Right lobe of liver (tissue), 6 donors: ENCODE data around the gene RPP25L. TPM values are rescaled to one million over a fixed set of nuclear protein-coding genes. Genes with fewer than 3 reads are reported as not detected.

Experiments
- ATAC-seq, 4 donors: fragments of 200-7000 bp; cut with Tn5 transposase; one replicate each; pipeline ENCODE4 v1.9.1; 2020; ENCODE audit warnings: mild to moderate bottlenecking in 4 of 4, moderate library complexity in 4 of 4
- DNase-seq, 3 donors: peaks; one replicate each; pipeline ENCODE4 v3.0.0-alpha.2; 2020
- H3K27ac ChIP-seq, 3 donors: fragments of 200-600 bp; one replicate each; pipeline ENCODE4 v1.8.0; 2022
- H3K27me3 ChIP-seq, 2 donors: fragments of 200-600 bp; one replicate each; pipeline ENCODE4 v1.8.0; 2022
- H3K36me3 ChIP-seq, 4 donors: fragments of 200-600 bp; sonication (generic) in 1 of 4; one replicate each; pipeline versions ENCODE4 v1.5.1 to v1.8.0; 2017 to 2022; ENCODE audit warnings: control low read depth in 1 of 4
- H3K4me1 ChIP-seq, 4 donors: fragments of 200-600 bp; sonication (generic) in 1 of 4; one replicate each; pipeline versions ENCODE4 v1.5.1 to v1.8.0; 2017 to 2022; ENCODE audit warnings: control low read depth in 1 of 4
- H3K4me3 ChIP-seq, 3 donors: fragments of 200-600 bp; one replicate each; pipeline ENCODE4 v1.8.0; 2022
- H3K9me3 ChIP-seq, 4 donors: fragments of 200-600 bp; sonication (generic) in 1 of 4; one replicate each; pipeline versions ENCODE4 v1.5.1 to v1.8.0; 2017 to 2022; ENCODE audit warnings: control low read depth in 1 of 4
- CTCF ChIP-seq, 4 donors: fragments of 200-600 bp in 3 of 4; fragments of 450-650 bp in 1 of 4; IDR thresholded peaks; one replicate each; pipeline versions ENCODE4 v1.5.1 to v1.8.0; 2016 to 2022; ENCODE audit warnings: antibody characterized with exemption in 4 of 4, mild to moderate bottlenecking in 2 of 4
- POLR2A ChIP-seq: fragments of 450-650 bp; IDR thresholded peaks from one replicate; pipeline ENCODE4 v1.6.1; 2017; ENCODE audit warnings: antibody characterized with exemption, mild to moderate bottlenecking
- WGBS: methylation state at CpG from one replicate; pipeline ENCODE4 v1.1.6; 2018; ENCODE audit warnings: low coverage, low lambda C conversion rate; ENCODE audit not compliant: insufficient coverage; ENCODE audit errors: missing lambda C conversion rate; 5-methylcytosine and 5-hydroxymethylcytosine counted together
- intact Hi-C, 2 donors: fragments of 100-400 bp; cut with DNase I; formaldehyde crosslinking; loops; one replicate each; pipeline versions ENCODE4 v1.11.2 to v1.14.1; 2022
- total RNA-seq, 6 experiments: library from RNA; depleted of rRNA in 2 of 6; stranded (reverse); fragments of >200 nt in 2 of 6; fragmentation: NEBNext Ultra II Directional in 3 of 6; extraction: Animal tissue kit (Norgen Biotek cat#: 25700) in 3 of 6; gene quantifications; one replicate each; pipeline versions ENCODE4 v1.1.0 to v1.2.4, GENCODE V29; 2016 to 2023
- donor health status: DM: no; HTN: yes; CAD: no.
- donor health status: DM: no; HTN: no; CAD: no.
- donor health status: DM: no; HTN: no; CAD: no.
- donor health status: DM: no; HTN: yes; CAD: no.
- donor health status: DM: no; HTN: yes; CAD: no.

RPP25L gene
- total RNA-seq, 6 experiments from 2014 or later = 15.2 to 29.1 (median 25.0) TPM

- no peak overlapping the region for H3K27ac ChIP-seq
- DNase-seq (peak; percentile 81 to 86 (median 82)), ATAC-seq (peak; percentile 90 to 96 (median 94))
- H3K36me3 ChIP-seq = no peaks in the 10 kb centered on the region
- TF ChIP-seq POLR2A (no peak), CTCF (IDR thresholded peaks at IDR 0.05) (no peak)
- intact Hi-C loops = no loop called here
- H3K9me3 ChIP-seq = no peaks in the 10 kb centered on the region
- no peak overlapping the region for H3K4me3 ChIP-seq
- peaks cover 0 to 3% (median 1%) of the 10 kb centered on the region in 4 donors for H3K4me1 ChIP-seq
- H3K27me3 ChIP-seq = no peaks in the 10 kb centered on the region
Measured at GRCh38 chr9:34572092-34572491, 39.8 kb downstream of the RPP25L start.

GRCh38 chr9:34571481-34571810, 40.5 kb downstream of the RPP25L start:
- DNase-seq (no peak), ATAC-seq (peak in 1 of 4 donors; percentile 5)
- 20% methylated on average over 1 of the region's 12 CpGs for WGBS
- H3K4me1 ChIP-seq = peaks cover 0 to 3% (median 1%) of the 10 kb centered on the region in 4 donors
- H3K36me3 ChIP-seq = no peaks in the 10 kb centered on the region
- H3K4me3 ChIP-seq = no peak overlapping the region
- intact Hi-C loops = no loop called here
- no peaks in the 10 kb centered on the region for H3K9me3 ChIP-seq
- no peaks in the 10 kb centered on the region for H3K27me3 ChIP-seq
- no peak overlapping the region for H3K27ac ChIP-seq
- no peak for TF ChIP-seq POLR2A

GRCh38 chr9:34570809-34571480, 41.0 kb downstream of the RPP25L start:
- peaks cover 0 to 3% (median 1%) of the 10 kb centered on the region in 4 donors for H3K4me1 ChIP-seq
- intact Hi-C loops = no loop called here
- no peak for TF ChIP-seq CTCF (IDR thresholded peaks at IDR 0.05)
- H3K27ac ChIP-seq = no peak overlapping the region
- WGBS = 94% methylated on average over 3 of the region's 7 CpGs
- ATAC-seq (no peak), DNase-seq (no peak)
- no peaks in the 10 kb centered on the region for H3K27me3 ChIP-seq
- no peaks in the 10 kb centered on the region for H3K36me3 ChIP-seq
- H3K9me3 ChIP-seq = no peaks in the 10 kb centered on the region
- no peak overlapping the region for H3K4me3 ChIP-seq

- no peak for DNase-seq
- Histone ChIP-seq H3K4me1 (peaks cover 0 to 3% (median 1%) of the 10 kb centered on the region in 4 donors), H3K27me3 (no peaks in the 10 kb centered on the region), H3K9me3 (no peaks in the 10 kb centered on the region), H3K4me3 (no peak overlapping the region), H3K36me3 (no peaks in the 10 kb centered on the region), H3K27ac (no peak overlapping the region)
- 77% methylated on average over 11 of the region's 11 CpGs for WGBS
- intact Hi-C loops = no loop called here
- ATAC-seq = no peak
- TF ChIP-seq POLR2A = no peak
- TF ChIP-seq CTCF (IDR thresholded peaks at IDR 0.05) = no peak
Measured at GRCh38 chr9:34570376-34570775, 41.5 kb downstream of the RPP25L start.

GRCh38 chr9:34568774-34569173, 43.1 kb downstream of the RPP25L start:
- intact Hi-C loops = no loop called here
- DNase-seq (no peak), ATAC-seq (no peak)
- no peak overlapping the region for H3K4me3 ChIP-seq
- 80% methylated on average over 1 of the region's 12 CpGs for WGBS
- H3K36me3 ChIP-seq = no peaks in the 10 kb centered on the region
- H3K27ac ChIP-seq = no peak overlapping the region
- no peak for TF ChIP-seq POLR2A
- no peak for TF ChIP-seq CTCF (IDR thresholded peaks at IDR 0.05)
- H3K9me3 ChIP-seq = no peaks in the 10 kb centered on the region
- H3K4me1 ChIP-seq = peaks cover 0 to 3% (median 1%) of the 10 kb centered on the region in 4 donors
- no peaks in the 10 kb centered on the region for H3K27me3 ChIP-seq
